Measurements from ENCODE around the gene ZBTB32. TPM values are rescaled to one million over a fixed set of nuclear protein-coding genes. Genes with fewer than 3 reads are reported as not detected.

Gene ZBTB32, protein sequence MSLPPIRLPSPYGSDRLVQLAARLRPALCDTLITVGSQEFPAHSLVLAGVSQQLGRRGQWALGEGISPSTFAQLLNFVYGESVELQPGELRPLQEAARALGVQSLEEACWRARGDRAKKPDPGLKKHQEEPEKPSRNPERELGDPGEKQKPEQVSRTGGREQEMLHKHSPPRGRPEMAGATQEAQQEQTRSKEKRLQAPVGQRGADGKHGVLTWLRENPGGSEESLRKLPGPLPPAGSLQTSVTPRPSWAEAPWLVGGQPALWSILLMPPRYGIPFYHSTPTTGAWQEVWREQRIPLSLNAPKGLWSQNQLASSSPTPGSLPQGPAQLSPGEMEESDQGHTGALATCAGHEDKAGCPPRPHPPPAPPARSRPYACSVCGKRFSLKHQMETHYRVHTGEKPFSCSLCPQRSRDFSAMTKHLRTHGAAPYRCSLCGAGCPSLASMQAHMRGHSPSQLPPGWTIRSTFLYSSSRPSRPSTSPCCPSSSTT
- not detected in 2 replicates for total RNA-seq

DNA sequence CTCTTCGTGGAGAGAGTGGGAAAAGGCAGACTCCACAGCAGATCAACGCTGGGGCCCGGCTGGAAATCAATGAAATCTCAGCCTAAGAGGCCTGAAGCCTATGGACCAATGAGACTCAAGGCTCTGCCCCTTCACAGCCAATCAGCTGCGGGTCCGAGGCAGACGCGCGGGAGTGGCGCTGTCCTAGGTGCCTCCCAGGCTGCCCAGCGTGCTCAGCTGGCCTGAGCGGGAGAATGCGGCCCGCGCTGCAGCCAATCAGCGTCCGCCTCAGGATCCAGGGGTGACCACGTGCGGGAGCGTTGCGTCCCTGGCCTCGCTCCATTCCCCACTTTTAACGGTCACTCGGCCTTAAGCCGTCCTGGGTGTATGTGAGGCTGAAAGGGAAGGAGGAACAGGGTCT is at the start of gene ZBTB32:
Gene ZBTB32, plus strand, starts transcription at position 341 of the 400 bp plus-strand sequence. CDS start 10,069 bp downstream, outside the sequence.

DNA sequence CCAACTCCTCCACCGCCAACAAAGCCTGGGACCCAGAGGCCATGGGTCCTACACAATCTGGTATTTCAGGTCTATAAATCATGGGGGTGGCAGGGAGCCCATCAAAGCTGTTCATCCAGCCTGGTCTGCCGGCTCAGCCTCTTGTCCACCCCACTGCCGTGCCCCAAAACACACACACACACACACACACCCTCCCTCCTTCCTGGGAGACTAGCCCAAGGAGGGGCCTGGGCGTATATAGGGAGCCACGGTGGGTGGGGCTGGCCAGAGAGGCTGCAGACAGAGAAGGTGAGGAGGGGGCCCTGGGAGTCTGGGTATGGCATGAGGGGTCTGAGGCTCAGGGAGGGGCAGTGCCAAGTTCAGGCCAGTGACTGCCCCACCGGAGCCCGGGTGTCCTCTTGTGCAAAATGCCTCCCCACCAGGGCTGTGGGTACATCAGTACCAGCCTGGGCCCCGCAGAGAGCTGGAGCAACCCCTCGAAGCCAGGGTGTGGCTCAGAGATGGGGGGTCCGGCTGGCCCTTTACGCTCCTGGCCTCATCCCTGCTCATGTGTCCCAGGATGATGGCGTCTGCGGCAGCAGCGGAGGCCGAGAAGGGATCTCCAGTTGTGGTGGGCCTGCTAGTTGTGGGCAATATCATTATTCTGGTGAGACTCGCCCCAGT is 38.0 kb upstream of the ZBTB32 start, which contains the start of gene UPK1A:
Gene UPK1A, plus strand, starts transcription at position 267 of the 663 bp plus-strand sequence. Its CDS starts 296 bp downstream, at position 563.

DNA sequence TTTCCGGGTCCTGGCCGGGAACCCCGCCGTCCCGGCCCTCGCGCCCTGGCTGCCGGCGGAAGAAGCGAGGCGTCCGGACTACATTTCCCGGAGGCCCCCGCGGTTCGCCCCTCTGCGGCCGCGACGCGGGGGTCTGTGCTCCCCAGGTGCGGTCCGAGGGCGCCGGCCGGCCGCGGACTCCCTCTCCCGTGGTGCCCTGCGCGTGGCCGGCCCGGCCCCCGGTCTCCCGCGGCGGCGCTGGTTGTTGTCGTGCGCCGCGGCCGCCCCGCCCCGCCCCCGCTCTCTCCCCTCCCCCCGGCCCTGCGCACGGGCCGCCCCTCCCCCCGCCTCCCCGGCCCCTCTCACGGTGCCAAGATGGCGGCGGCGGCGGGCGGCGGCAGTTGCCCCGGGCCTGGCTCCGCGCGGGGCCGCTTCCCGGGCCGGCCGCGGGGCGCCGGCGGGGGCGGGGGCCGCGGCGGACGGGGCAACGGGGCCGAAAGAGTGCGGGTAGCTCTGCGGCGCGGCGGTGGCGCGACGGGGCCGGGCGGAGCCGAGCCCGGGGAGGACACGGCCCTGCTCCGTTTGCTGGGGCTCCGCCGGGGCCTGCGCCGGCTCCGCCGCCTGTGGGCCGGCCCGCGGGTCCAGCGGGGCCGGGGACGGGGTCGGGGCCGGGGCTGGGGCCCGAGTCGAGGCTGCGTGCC is 13.4 kb downstream of the ZBTB32 start, which contains the start of gene KMT2B:
Gene KMT2B, plus strand, starts transcription at position 339 of the 680 bp plus-strand sequence. Its CDS starts 16 bp downstream, at position 355.

DNA sequence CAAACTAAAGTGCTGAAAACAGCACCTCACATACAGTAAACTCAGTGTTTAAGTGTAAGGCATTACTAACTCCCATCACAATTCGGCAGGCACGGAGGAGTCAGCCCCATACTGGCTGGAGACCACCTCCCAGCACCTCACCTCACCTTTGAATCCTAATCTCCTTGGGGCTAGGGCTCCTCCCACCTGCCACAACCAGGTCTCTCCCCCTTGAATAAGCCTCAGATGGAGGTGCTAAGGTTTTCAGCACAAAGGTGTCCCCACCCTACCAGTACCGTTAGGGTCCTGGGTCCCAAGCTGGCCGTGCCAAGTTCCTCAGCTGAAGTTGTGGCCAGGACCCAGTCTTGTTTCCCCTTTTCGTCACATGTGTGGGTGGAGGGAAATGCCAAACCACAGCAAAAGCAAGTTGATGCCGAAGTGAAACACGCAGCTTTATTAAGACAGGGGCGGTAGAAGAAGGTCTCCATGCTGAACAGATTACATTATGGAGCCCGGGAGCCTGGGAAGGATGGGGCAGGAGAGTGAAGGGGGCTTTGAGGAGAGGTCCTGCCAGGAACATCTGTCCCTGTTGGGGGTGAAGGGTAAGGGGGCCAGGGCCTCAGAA is 37.9 kb downstream of the ZBTB32 start, which contains the start of gene IGFLR1:
Gene IGFLR1, minus strand, starts transcription at position 332 of the 604 bp plus-strand sequence. CDS start 1,272 bp downstream, outside the sequence.

DNA sequence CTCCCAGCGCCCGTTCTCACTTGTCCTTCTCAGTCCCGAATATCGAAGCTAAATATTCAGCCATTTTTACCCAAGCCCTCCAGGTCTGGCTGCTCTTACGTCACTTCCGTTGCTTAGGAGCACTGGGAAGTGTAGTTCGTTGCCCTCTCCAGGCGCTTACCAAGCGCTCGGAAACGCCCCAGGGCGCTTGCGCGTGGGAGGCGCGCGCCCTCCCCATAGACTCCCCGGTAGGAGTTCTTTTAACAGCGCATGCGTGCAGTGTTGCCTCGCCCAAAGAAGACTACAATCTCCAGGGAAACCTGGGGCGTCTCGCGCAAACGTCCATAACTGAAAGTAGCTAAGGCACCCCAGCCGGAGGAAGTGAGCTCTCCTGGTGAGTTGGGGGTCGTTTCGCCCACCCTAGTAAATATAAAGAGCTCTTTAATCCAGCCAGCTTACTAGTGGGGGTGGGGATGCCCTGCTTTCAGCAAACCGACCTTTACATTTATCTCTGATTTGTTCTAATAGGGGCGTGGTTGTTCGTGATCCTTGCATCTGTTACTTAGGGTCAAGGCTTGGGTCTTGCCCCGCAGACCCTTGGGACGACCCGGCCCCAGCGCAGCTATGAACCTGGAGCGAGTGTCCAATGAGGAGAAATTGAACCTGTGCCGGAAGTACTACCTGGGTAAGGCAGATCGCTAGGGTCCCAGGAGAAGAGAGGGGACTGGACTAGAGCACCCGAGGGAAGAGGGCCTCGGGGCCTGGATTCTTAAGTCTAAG is 41.1 kb downstream of the ZBTB32 start, which contains the start of the genes PSENEN and U2AF1L4:
Gene PSENEN, plus strand, starts transcription at position 324 of the 759 bp plus-strand sequence. Its CDS starts 280 bp downstream, at position 604.
Gene U2AF1L4, minus strand, starts transcription at position 91 of the 759 bp plus-strand sequence. Its CDS starts 27 bp downstream, at position 64.

DNA sequence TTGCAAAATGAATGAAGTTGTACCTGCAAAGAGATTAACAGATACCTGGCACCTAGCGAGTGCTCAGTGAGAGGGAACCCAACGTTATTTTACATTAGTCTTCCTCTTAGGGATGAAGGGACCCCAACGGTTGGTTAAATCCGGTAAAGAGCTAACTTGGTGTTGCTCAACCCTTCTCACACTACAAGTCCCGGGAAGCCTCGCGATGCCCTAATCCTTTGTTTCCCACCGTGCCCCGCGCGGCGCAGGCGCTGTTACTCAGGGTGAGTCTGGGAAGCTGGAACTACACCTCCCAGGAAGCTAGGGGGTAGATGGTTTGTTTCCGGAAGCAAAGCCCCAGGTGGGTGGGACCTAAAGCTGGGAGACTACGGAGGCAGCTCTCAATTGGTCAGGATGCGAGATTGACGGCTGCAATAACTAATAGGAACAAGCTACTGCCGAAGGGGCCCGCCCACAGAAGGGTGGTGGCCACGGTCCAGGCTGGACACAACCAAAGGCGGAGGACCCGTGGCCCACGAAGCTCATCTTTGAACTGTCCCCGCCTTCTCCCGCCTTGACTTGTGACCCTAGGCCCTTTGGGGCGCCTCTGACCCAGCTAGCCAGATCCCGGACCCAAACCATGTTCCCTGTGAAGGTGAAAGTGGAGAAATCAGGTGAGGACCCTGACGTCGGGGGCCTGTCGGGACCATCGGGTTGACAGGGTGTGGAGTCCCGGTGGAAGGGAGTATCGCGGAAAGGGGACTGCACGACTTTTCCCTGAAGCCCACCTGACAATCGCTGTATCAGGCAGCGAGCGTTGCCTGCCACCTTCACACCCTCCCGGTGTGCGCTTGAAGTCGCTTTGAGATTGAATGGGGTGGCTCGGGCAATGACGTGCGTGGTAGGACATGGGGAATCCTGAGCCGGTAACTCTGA is 44.0 kb downstream of the ZBTB32 start, which contains the start of gene LIN37:
Gene LIN37, plus strand, starts transcription at position 471 of the 915 bp plus-strand sequence. Its CDS starts 149 bp downstream, at position 620.

DNA sequence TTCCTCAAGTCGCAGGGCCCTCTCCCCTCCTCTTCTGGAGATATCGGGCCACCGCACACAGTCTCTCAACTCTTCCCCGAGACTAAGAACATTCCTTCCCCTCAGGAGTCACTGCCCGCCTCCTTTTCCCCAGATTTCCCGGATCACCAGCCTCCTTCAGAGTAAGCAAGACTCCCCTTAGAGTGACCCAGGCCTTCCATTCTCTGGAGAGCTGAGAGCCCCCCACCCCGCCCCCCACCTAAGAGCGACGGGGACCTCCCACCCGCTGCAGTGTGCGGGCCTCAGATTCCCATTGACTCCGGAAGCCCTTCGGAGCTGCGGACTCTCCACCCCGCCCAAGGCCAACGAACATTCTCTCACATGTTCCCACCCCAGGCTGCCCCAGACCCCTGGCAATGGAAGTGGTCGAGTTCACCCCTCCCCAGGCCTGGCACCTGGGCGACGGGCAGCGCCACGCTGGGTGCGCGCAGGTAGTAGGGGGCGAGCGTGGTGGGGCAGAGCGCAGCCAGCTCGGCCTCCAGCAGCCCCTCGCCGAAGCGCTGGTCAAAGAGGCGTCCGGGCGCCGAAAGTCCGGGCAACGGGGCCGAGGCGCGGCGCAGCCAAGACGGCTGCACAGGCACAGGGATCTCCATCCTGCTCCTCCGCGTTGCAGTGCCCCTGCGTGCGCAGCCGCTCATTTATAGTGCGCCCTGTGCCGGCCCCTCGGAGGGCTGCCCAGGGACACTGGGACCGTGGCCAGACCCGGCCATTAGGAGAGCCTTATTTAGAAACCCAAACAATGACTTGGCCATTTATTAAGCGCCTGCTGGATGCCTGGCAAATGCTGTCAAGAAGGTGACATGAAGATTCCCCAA is 52.2 kb downstream of the ZBTB32 start, which contains the start of gene HSPB6:
Gene HSPB6, minus strand, starts transcription at position 653 of the 854 bp plus-strand sequence. Its CDS starts 21 bp downstream, at position 632.

DNA sequence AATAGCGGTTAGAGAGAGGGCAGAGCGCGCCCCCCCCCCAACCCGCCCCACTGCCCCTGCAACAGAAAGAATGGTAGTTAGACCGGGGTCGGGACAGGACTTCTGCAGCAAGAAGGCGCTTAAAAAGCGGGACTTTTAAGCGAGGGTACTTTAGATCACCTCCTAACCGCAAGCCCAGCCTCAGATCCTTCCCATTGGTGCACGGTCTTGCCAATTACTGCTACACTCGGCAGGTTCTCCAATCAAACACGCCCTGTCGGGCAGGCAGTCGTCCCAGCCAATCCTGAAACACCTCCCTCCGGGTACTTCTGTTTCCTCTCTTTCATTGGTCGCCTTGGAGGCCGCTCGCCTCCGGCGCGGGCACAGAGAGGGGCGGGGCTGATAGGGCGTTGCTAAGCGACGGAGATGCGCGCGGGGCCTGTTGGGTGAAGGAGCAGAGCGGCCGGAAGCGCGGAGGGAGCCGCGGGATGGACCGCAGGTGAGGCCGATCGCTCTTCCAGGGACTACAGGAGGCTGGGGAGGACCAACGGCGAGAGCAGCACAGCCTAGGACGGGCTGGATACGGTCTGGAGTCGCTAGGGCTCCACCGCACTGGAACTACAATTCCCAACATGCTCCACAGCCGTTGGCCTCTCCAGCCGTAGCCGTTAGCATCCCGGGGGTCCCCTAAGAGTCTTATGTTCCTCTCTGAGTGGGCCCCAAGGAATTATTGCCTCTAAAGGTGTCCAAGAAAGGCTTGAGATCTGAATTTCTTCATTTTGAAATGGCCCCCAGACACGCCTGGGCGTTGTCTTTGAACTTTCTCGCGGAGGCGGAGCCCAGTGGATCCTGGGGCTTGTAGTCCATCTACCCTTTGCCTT is 53.6 kb downstream of the ZBTB32 start, which contains the start of gene PROSER3:
Gene PROSER3, plus strand, starts transcription at position 428 of the 860 bp plus-strand sequence. Its CDS starts 40 bp downstream, at position 468.

Other genes with a start within 250 kb of the ZBTB32 start
- gene KRTDAP, start 214.1 kb upstream of the ZBTB32 start, total RNA-seq, result not detected in 2 replicates
- gene DMKN, start 190.9 kb upstream of the ZBTB32 start, total RNA-seq, result 2.1 and 3.6 TPM in 2 replicates
- 4.5 and 6.7 TPM in 2 replicates for gene SBSN, start 176.2 kb upstream of the ZBTB32 start, total RNA-seq
- not detected in 2 replicates for gene GAPDHS, start 171.1 kb upstream of the ZBTB32 start, total RNA-seq
- 73.0 and 101 TPM in 2 replicates for gene TMEM147, start 158.9 kb upstream of the ZBTB32 start, total RNA-seq
- not detected in 2 replicates for gene ATP4A, start 140.9 kb upstream of the ZBTB32 start, total RNA-seq
- not detected in 2 replicates for gene PMIS2, start 118.4 kb upstream of the ZBTB32 start, total RNA-seq
- 5.6 and 7.4 TPM in 2 replicates for gene HAUS5, start 91.8 kb upstream of the ZBTB32 start, total RNA-seq
- 33.4 and 35.7 TPM in 2 replicates for gene RBM42, start 75.5 kb upstream of the ZBTB32 start, total RNA-seq
- gene ETV2, start 62.8 kb upstream of the ZBTB32 start, total RNA-seq, result 0.13 TPM in 1 of 2 replicates, not detected in the other
- 188 and 222 TPM in 2 replicates for gene COX6B1, start 56.2 kb upstream of the ZBTB32 start, total RNA-seq
- gene UPK1A, start 38.0 kb upstream of the ZBTB32 start, total RNA-seq, result 0.10 and 0.13 TPM in 2 replicates
- 10.3 and 15.1 TPM in 2 replicates for gene KMT2B, start 13.4 kb downstream of the ZBTB32 start, total RNA-seq
- gene IGFLR1, start 37.9 kb downstream of the ZBTB32 start, total RNA-seq, result 0.73 and 0.85 TPM in 2 replicates
- gene U2AF1L4, start 40.9 kb downstream of the ZBTB32 start, total RNA-seq, result 6.1 and 8.9 TPM in 2 replicates
- gene PSENEN, start 41.1 kb downstream of the ZBTB32 start, total RNA-seq, result 12.4 and 17.2 TPM in 2 replicates
- 9.0 and 10.0 TPM in 2 replicates for gene LIN37, start 44.0 kb downstream of the ZBTB32 start, total RNA-seq
- gene HSPB6, start 52.5 kb downstream of the ZBTB32 start, total RNA-seq, result 106 and 161 TPM in 2 replicates
- 5.4 and 6.3 TPM in 2 replicates for gene PROSER3, start 53.6 kb downstream of the ZBTB32 start, total RNA-seq
- 3.1 and 5.5 TPM in 2 replicates for gene ARHGAP33, start 71.0 kb downstream of the ZBTB32 start, total RNA-seq
- gene PRODH2, start 108.3 kb downstream of the ZBTB32 start, total RNA-seq, result not detected in 2 replicates
- gene NPHS1, start 147.9 kb downstream of the ZBTB32 start, total RNA-seq, result not detected in 2 replicates
- gene KIRREL2, start 152.4 kb downstream of the ZBTB32 start, total RNA-seq, result not detected in 2 replicates
- gene APLP1, start 164.0 kb downstream of the ZBTB32 start, total RNA-seq, result 23.2 and 28.9 TPM in 2 replicates
- gene NFKBID, start 196.0 kb downstream of the ZBTB32 start, total RNA-seq, result 2.5 and 5.2 TPM in 2 replicates
- gene HCST, start 198.0 kb downstream of the ZBTB32 start, total RNA-seq, result 0.46 and 1.2 TPM in 2 replicates
- not detected in 2 replicates for gene TYROBP, start 203.7 kb downstream of the ZBTB32 start, total RNA-seq
- 5.1 and 7.1 TPM in 2 replicates for gene LRFN3, start 231.8 kb downstream of the ZBTB32 start, total RNA-seq